Fibroblast of pulmonary artery (primary cell): ENCODE data around the gene ITM2B.

ENCODE experiments used
- DNase-seq: peaks from one replicate; pipeline ENCODE4 v3.0.0-alpha.2; 2010; ENCODE audit warnings: low read depth
- H3K4me3 ChIP-seq: replicated peaks from 2 replicates; pipeline ENCODE4 v1.5.1; 2011; ENCODE audit warnings: low read depth, mild to moderate bottlenecking, control low read depth, low read length, moderate library complexity
- TF ChIP-seq, protein P1 (sequence below): IDR thresholded peaks from 2 replicates; pipeline ENCODE4 v1.5.1; 2011; ENCODE audit warnings: mild to moderate bottlenecking, control low read depth, low read length, inconsistent platforms; ENCODE audit errors: missing control alignments

The ITM2B gene

DNA sequence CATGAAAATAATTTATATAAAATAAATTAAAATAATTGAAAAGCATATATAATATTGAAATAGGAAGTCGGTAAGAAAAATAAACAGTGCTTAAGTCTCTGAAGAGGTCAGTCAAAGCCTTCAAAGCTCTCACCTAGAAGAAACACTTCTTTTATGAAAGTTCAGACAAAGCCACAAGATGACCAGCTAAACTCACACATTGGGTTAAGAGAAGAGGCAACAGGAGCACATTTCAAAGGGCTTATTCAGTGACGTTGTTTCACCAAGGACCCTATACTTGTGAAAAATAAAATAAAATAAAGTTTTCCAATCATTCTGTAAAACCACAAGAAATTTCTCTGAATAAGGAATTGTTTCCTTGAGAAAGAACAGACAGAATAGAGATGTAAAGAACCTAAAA lies 2.5 kb upstream of the ITM2B start:
- TF ChIP-seq, protein P1, sequence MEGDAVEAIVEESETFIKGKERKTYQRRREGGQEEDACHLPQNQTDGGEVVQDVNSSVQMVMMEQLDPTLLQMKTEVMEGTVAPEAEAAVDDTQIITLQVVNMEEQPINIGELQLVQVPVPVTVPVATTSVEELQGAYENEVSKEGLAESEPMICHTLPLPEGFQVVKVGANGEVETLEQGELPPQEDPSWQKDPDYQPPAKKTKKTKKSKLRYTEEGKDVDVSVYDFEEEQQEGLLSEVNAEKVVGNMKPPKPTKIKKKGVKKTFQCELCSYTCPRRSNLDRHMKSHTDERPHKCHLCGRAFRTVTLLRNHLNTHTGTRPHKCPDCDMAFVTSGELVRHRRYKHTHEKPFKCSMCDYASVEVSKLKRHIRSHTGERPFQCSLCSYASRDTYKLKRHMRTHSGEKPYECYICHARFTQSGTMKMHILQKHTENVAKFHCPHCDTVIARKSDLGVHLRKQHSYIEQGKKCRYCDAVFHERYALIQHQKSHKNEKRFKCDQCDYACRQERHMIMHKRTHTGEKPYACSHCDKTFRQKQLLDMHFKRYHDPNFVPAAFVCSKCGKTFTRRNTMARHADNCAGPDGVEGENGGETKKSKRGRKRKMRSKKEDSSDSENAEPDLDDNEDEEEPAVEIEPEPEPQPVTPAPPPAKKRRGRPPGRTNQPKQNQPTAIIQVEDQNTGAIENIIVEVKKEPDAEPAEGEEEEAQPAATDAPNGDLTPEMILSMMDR: no peak
- DNase-seq: no peak
- H3K4me3 ChIP-seq: no peak overlapping the region

DNA sequence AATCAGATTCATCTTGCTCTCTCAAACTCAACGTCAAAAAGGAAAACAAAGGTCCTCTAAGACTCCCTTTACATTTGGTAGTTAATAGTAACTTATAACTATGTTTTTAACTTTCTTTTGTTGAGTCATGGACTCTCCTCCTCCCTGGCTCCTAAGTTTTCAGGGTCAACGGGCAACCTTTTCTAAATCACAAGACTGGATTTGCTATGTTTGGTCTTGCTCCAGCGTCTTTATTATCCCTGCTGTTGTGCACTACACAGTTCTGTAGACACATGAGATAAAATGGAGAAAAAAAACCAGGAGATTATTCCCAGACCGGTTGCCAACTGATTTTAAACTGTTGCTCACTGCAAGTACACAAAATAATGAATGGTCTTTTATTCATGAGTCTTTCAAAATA lies 1.9 kb upstream of the ITM2B start:
- TF ChIP-seq, protein P1: no peak
- no peak overlapping the region for H3K4me3 ChIP-seq
- DNase-seq: peak; percentile 78

DNA sequence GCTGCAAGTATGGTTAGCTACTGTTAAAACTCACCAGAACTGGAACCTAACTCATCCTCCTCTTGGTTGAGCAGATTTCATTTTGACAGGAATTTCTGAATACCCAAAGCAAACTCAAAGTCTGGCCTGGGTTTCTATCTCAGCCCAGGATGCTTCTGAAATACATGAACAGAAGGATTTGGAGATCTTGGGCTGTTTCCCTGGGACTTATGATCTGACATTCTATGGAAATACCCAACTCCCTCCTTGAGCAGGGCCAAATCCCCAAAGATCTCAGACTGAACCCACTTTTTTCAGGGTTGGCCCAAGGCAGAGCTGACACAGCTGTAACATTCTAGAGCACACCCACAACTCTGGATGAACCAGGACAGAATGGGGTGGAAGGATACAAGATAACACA lies 1.1 kb upstream of the ITM2B start:
- H3K4me3 ChIP-seq: no peak overlapping the region

DNA sequence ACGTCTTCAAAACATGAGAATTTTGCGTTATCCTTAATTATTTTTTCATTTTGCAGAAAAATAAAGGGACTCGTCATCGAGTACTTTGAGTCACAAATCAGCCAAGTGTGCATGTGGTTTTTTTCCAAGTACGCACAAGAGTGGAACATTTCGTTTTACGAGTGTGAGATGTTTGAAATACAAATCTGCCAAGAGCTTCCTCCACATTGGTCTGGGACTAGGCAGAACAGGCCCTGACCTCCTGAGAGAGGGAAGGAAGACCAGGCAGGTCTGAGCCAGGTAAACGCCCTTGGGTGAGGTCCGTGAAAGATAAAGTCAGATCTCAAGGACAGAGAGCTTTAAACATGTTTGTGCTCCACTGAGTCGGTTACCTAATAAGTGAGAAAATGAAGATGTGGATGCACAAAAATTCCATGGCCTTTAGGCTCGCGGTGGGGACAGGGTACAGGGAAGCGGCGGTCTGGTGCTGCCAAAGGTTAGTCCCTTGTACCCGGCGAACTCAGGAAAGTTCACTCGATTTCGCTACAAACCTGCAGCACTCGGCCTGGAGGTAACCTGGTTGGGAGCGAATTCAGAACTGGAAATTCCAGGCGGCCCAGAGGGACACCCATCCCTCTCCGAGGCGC lies 473 bp upstream of the ITM2B start:
- H3K4me3 ChIP-seq: peak overlapping the region; percentile 85
- no peak for DNase-seq
- TF ChIP-seq, protein P1: no peak

More for the DNA sequence above, 1.1 kb upstream of the ITM2B start:
- DNase-seq: no peak
- TF ChIP-seq, protein P1: no peak

DNA sequence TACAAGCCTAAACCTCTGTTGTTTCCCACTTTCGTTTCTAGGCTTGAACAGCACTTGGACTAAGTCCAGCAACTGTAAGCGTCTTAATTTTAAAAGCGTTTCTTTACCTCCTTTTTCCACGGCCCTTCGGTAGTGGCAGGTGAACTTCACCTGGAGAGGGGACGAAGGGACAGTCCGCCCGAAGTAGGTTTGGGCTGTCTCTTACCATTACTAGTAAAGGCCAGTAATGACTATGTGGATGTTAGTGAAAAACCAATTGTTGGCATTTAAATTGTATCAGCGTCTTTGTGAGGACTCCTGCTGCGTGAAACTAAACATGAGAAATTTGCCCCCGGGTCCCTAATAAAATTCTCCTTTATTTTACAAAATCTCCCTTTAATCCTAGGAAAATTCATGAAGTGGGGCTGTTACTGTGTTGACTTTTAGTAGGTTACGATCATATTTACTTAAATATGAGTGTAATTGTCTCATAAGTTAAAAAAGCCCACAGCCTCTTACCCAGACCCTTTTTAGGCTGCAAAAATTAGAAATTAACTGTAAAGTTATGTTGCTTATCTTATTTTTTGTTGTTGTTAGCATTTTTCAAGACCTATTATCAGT lies 983 bp downstream of the ITM2B start:
- TF ChIP-seq, protein P1: no peak
- peak; percentile 69 for DNase-seq
- peak overlapping the region; percentile 85 for H3K4me3 ChIP-seq

DNA sequence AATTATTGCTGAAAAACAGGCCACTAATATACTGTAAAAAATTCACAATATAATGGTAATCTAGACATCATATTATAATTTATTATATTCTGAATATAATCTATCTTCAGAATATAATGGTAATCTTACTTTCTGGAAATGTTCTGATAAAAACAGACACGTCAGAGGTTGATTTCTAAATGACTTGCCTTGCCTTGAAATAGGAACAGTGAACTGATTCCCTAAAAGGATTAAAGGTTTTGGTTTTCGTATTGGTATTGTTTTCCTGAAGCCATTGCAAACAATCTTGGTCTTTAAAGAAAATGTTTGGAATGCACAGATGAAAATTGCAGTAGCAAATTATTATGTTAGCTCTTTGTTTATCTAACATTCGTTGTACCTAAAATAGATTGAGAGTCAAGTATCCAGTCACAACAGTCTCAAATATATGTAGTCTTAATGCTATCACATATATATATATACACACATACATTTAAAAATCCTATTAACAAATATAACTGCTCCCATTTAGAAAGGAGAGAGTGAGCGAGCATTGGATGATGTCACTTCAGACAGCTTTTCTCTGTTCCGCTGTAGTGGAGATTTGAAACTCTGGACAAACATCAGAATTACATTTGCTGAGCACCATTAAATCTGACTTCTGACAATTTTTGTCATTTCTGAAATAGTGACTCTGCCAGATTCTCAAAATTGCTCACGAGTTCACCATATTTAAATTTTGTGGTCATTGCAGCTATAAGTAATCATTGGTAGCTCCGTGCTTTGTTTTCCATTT lies 1.7 kb downstream of the ITM2B start:
- TF ChIP-seq, protein P1: no peak
- DNase-seq: peak; percentile 47
- H3K4me3 ChIP-seq: peak overlapping the region; percentile 85
